NCI-H345 treated with DMSO at 0.1 percent for 48 hours (cell line): ENCODE results near the gene STAM.

Experiments
- DNase-seq: peaks from one replicate; lab custom pipeline; 2025; ENCODE audit not compliant: unreplicated experiment; lab: John Stamatoyannopoulos, UW

Gene STAM

DNA sequence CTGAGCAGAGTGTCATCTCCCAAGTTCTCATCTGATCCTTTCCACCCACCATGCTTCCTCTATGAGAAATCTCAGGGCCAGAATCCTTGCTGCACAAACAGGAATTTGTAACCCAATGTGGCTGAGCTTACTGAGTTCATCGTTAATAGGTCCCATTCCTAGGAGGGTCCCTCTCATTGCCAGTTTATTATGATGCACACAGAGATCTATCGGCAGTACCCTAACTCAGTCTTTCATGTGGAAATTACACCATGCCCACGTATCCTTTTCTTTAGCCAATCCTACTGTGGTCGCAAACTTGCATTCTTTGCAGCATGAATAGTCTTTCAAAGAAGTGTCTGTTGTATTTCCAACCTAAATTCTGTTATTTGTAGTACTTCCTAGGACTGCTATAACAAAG lies 120.2 kb downstream of the STAM start:
- DNase-seq, result no peak

- no peak for DNase-seq
Observed at GRCh38 chr10:17765602-17766001, 121.7 kb downstream of the STAM start.
